RWPE1 (cell line): ENCODE results near the gene TAC4.
A peak's percentile ranks its signal among the peaks of the same experiment; 100 is the strongest.

Experiments
- CTCF ChIA-PET: fragments of 350-600 bp; sonication (Branson Sonifier 250); formaldehyde crosslinking; extraction: SDS; loops from one replicate; lab custom pipeline; 2021; lab: Yijun Ruan, JAX
- POLR2A ChIA-PET: fragments of 400-600 bp; formaldehyde crosslinking; extraction: SDS; loops from one replicate; lab custom pipeline; 2020; ENCODE audit warnings: antibody characterized with exemption; ENCODE audit not compliant: low non-redundant PET; lab: Yijun Ruan, JAX
- DNase-seq: peaks from one replicate; pipeline ENCODE4 v3.0.0; 2012; ENCODE audit warnings: low spot score
- H3K27ac ChIP-seq: fragments of 450-650 bp; 2 replicates; pipeline ENCODE4 v1.5.1; 2017
- CTCF ChIP-seq: fragments of 450-650 bp; conservative IDR thresholded peaks from 2 replicates; pipeline ENCODE4 v1.5.1; 2017; ENCODE audit warnings: low read depth, mild to moderate bottlenecking

TAC4 gene

DNA sequence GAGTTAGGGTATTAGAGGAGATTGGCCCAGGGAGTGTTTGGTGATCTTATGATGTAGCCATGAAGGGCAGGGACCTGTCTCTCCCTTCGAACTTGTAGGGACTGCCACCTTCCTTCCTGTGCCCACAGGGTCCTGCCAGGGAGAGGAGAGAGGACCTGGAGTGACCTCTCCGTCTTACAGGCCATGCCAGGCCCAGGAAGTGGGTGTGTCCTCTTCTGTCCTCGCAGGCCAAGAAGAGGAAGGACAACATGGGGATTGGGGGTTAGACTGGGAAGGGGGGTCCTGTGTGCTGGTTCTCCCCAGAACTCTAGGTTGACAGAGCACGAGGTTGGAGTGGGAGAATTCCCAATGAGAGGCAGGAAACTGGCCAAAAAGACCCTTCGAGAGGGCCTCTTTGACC lies 43.4 kb upstream of the TAC4 start:
- H3K27ac ChIP-seq = no peak overlapping the region
- CTCF ChIA-PET = no interaction called here
- TF ChIP-seq CTCF = no peak
- POLR2A ChIA-PET = no interaction called here
- no peak for DNase-seq

DNA sequence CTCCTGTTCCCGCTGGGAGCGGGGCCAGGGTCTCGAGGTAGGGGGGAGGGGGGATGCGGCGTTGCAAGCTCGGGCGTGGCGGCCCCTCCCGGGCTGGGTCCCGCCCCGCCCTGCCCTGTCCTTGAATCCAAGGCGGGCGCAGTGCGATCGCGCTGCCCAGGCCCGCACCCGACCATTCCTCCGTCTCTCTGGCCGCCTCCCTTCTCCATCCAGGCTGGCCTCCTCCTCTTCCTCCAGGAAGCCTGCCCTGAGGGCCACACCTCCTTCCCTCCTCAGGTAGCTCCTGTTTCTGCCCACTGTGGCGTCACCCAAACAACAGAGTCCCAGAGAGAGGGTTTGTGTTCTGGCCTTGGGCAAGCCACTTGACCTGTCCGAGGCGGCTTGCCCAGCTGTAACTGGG lies 43.0 kb upstream of the TAC4 start:
- POLR2A ChIA-PET = interaction anchor here (0.5 kb wide), 1 partner anchor 109 kb away, joined by 7 read pairs; no protein-coding TSS in a partner anchor
- no peak overlapping the region for H3K27ac ChIP-seq
- CTCF ChIA-PET = interaction anchor here (0.6 kb wide), 1 partner anchor 18 kb away, joined by 4 read pairs; no protein-coding TSS in a partner anchor
- DNase-seq = no peak
- no peak for TF ChIP-seq CTCF

GRCh38 chr17:49890077-49890821 lies 42.4 kb upstream of the TAC4 start:
- DNase-seq = no peak
- H3K27ac ChIP-seq = no peak overlapping the region
- ChIA-PET CTCF (interaction anchor here (0.6 to 1.8 kb wide), 4 partner anchors 10 to 107 kb away, joined by 4 to 5 read pairs (median 4); no protein-coding TSS in a partner anchor), POLR2A (interaction anchor here (0.5 kb wide), 1 partner anchor 108 kb away, joined by 7 read pairs; no protein-coding TSS in a partner anchor)
- no peak for TF ChIP-seq CTCF

GRCh38 chr17:49889500-49889899 lies 41.6 kb upstream of the TAC4 start:
- POLR2A ChIA-PET = no interaction called here
- no peak overlapping the region for H3K27ac ChIP-seq
- CTCF ChIA-PET = interaction anchor here (0.6 to 1.8 kb wide), 4 partner anchors 9 to 107 kb away, joined by 3 to 5 read pairs (median 4); no protein-coding TSS in a partner anchor
- no peak for TF ChIP-seq CTCF
- no peak for DNase-seq

- CTCF ChIA-PET = interaction anchor here (1.1 to 1.5 kb wide), 2 partner anchors 64 to 109 kb away, joined by 6 to 9 read pairs; no protein-coding TSS in a partner anchor
Observed at GRCh38 chr17:49887744-49888360, 40.0 kb upstream of the TAC4 start.

More at GRCh38 chr17:49887744-49888360, 40.0 kb upstream of the TAC4 start:
- no peak for TF ChIP-seq CTCF
- POLR2A ChIA-PET = no interaction called here
- DNase-seq = peak; percentile 51
- no peak overlapping the region for H3K27ac ChIP-seq
